K562 (cell line): ENCODE measurements around the gene VAC14. TPM values are rescaled to one million over a fixed set of nuclear protein-coding genes. Genes with fewer than 3 reads are reported as not detected.

Source experiments
- ARID1B ChIP-seq: fragments of 450-650 bp; IDR thresholded peaks from 2 replicates; pipeline ENCODE4 v1.6.1; 2016; ENCODE audit warnings: antibody characterized with exemption, mild to moderate bottlenecking, inconsistent platforms
- ESRRA ChIP-seq: fragments of 450-650 bp; IDR thresholded peaks from 2 replicates; pipeline ENCODE4 v1.6.1; 2014; ENCODE audit warnings: low read depth, mild to moderate bottlenecking, moderate library complexity, borderline replicate concordance
- ETS2 ChIP-seq: IDR thresholded peaks from 2 replicates; pipeline ENCODE4 v1.6.1; 2016; ENCODE audit warnings: borderline replicate concordance, missing genetic modification characterization, mild to moderate bottlenecking, moderate library complexity, missing compliant biosample characterization; ENCODE audit not compliant: poor library complexity, severe bottlenecking
- FOXP1 ChIP-seq: sonication (generic); formaldehyde crosslinking; IDR thresholded peaks from 2 replicates; pipeline ENCODE4 v1.8.0; 2022; ENCODE audit warnings: mild to moderate bottlenecking, missing genetic modification reagents
- GABPA ChIP-seq: fragments of 200-800 bp; sonication (Bioruptor generic); conservative IDR thresholded peaks from 2 replicates; pipeline ENCODE4 v1.6.1; 2016; ENCODE audit warnings: low read depth, missing genetic modification characterization, missing compliant biosample characterization
- HDAC1 ChIP-seq, 2 experiments: fragments of 450-650 bp; IDR thresholded peaks; 2 replicates each; pipeline ENCODE4 v1.6.1; 2016 to 2017; ENCODE audit warnings: inconsistent platforms in 1 of 2, mild to moderate bottlenecking in 1 of 2, moderate library complexity in 1 of 2
- HMGN3 ChIP-seq: IDR thresholded peaks from 2 replicates; pipeline ENCODE4 v1.6.1; 2011; ENCODE audit warnings: borderline replicate concordance, low read depth, mild to moderate bottlenecking, mixed read lengths, low read length; ENCODE audit not compliant: insufficient read length; ENCODE audit errors: extremely low read depth
- ILK ChIP-seq: fragments of 450-650 bp; IDR thresholded peaks from 2 replicates; pipeline ENCODE4 v1.6.1; 2016; ENCODE audit warnings: missing genetic modification characterization, low read depth, mild to moderate bottlenecking, missing compliant biosample characterization, moderate library complexity, borderline replicate concordance
- MAX ChIP-seq: sonication (generic); formaldehyde crosslinking; IDR thresholded peaks from 2 replicates; pipeline ENCODE4 v1.9.0; 2022; ENCODE audit warnings: mild to moderate bottlenecking, missing genetic modification reagents
- PHF20 ChIP-seq: fragments of 450-650 bp; IDR thresholded peaks from 2 replicates; pipeline ENCODE4 v1.6.1; 2018; ENCODE audit not compliant: partially characterized antibody
- POLR2AphosphoS5 ChIP-seq: IDR thresholded peaks from 2 replicates; pipeline ENCODE4 v1.6.1; 2011; ENCODE audit warnings: mild to moderate bottlenecking, low read depth, low read length, moderate library complexity; ENCODE audit not compliant: control insufficient read depth, insufficient read depth
- RAD21 ChIP-seq, 2 experiments: fragments of 250-450 bp in 1 of 2; fragments of 450-650 bp in 1 of 2; sonication (Bioruptor Pico) in 1 of 2; formaldehyde crosslinking in 1 of 2; IDR thresholded peaks in 1 of 2; conservative IDR thresholded peaks in 1 of 2; 2 replicates each; pipeline versions ENCODE4 v1.4.0 to v1.8.0; 2020 to 2022; ENCODE audit warnings: mild to moderate bottlenecking in 2 of 2, moderate library complexity in 1 of 2
- RCOR1 ChIP-seq, 2 experiments: IDR thresholded peaks; 2 replicates each; pipeline ENCODE4 v1.6.1; 2012; ENCODE audit warnings: low read depth in 2 of 2, low read length in 2 of 2, borderline replicate concordance in 1 of 2, improper control_type of control experiment in 1 of 2
- SPI1 ChIP-seq: IDR thresholded peaks from 2 replicates; pipeline ENCODE4 v1.6.1; 2011; ENCODE audit warnings: low read depth, low read length, control low read depth, borderline replicate concordance
- STAT6 ChIP-seq: sonication (generic); formaldehyde crosslinking; IDR thresholded peaks from 2 replicates; pipeline ENCODE4 v1.8.1; 2023; ENCODE audit warnings: mild to moderate bottlenecking, missing genetic modification reagents
- ZC3H8 ChIP-seq: fragments of 450-650 bp; IDR thresholded peaks from 2 replicates; pipeline ENCODE4 v1.6.1; 2017
- polyA plus RNA-seq, 8 experiments: library from polyadenylated mRNA; depleted of rRNA in 4 of 8; stranded (reverse) in 5 of 8; unstranded in 3 of 8; fragments of >200 nt; fragmentation: Nextera tagmentation in 2 of 8; fragmentation: Illumina TruSeq in 1 of 8; extraction: Ambion mirVana in 2 of 8; extraction: Trizol in 1 of 8; gene quantifications; 2 replicates each; pipeline versions ENCODE4 v1.2.1 to v1.2.3, GENCODE V29; 2011 to 2014; ENCODE audit warnings: inconsistent platforms in 1 of 8, missing spikeins in 1 of 8
- total RNA-seq, 7 experiments: library from RNA; depleted of rRNA in 6 of 7; stranded (reverse); fragments of >200 nt in 6 of 7; fragmentation: Illumina TruSeq in 2 of 7; extraction: Trizol in 2 of 7; gene quantifications; 2 replicates each; pipeline versions ENCODE4 v1.2.1 to v1.2.3, GENCODE V29; 2011 to 2021; ENCODE audit warnings: low replicate concordance in 1 of 7
- TF ChIP-seq, protein P1 (sequence below): fragments of 450-650 bp; formaldehyde crosslinking; IDR thresholded peaks from 2 replicates; pipeline ENCODE4 v1.4.0; 2020; ENCODE audit warnings: mild to moderate bottlenecking, mixed read lengths

Gene VAC14
- total and polyA plus RNA-seq, 9 of the 15 experiments (the other 6 are each of a cell fraction or from before 2014, with no cell fraction given), result 1.3 to 41.6 (median 26.6) TPM

- TF ChIP-seq POLR2AphosphoS5 (peak; percentile 82), ETS2 (tag) (no peak), ILK (tag) (no peak), ESRRA (peak; percentile 71; the same call in 1 of the 2 replicates), RCOR1 (IDR thresholded peaks at IDR 0.05; ENCODE audit: borderline replicate concordance in 1 of 2, low read depth in 2 of 2, low read length in 2 of 2) (peak in 1 of 2 experiments; percentile 35; a peak in 1 of 4 replicates), ARID1B (0 out of 2 replicates have a peak, but pooled peaks have one; percentile 17), RAD21 (CRISPR knock-in tag; conservative IDR thresholded peaks at IDR 0.05 in 1 of 2, IDR thresholded peaks at IDR 0.05 in 1 of 2) (no peak), PHF20 (peak; percentile 99), ZC3H8 (no peak), STAT6 (0 out of 2 replicates have a peak, but pooled peaks have one; percentile 87), HDAC1 (IDR thresholded peaks at IDR 0.05) (peak in 1 of 2 experiments; percentile 98; a peak in 3 of 4 replicates), GABPA (tag) (peak; percentile 92), HMGN3 (peak; percentile 42), FOXP1 (peak; percentile 22; the same call in 1 of the 2 replicates), MAX (CRISPR knock-in tag) (peak; percentile 90), SPI1 (peak; percentile 85)
- TF ChIP-seq, protein P1, sequence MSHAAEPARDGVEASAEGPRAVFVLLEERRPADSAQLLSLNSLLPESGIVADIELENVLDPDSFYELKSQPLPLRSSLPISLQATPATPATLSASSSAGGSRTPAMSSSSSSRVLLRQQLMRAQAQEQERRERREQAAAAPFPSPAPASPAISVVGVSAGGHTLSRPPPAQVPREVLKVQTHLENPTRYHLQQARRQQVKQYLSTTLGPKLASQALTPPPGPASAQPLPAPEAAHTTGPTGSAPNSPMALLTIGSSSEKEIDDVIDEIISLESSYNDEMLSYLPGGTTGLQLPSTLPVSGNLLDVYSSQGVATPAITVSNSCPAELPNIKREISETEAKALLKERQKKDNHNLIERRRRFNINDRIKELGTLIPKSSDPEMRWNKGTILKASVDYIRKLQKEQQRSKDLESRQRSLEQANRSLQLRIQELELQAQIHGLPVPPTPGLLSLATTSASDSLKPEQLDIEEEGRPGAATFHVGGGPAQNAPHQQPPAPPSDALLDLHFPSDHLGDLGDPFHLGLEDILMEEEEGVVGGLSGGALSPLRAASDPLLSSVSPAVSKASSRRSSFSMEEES (CRISPR knock-in tag), result peak; percentile 99
Observed at GRCh38 chr16:70800781-70801480, at the start of gene VAC14 (continued).
